ENCODE results near the gene PKMYT1. TPM values are rescaled to one million over a fixed set of nuclear protein-coding genes. Genes with fewer than 3 reads are reported as not detected.

PKMYT1 gene
- total RNA-seq, 2 donors from 2014 or later = 5.9 TPM; not detected in 1

GRCh38 chr16:3017794-3018506 is 37.7 kb upstream of the PKMYT1 start, which contains the start of gene CLDN6:
Gene CLDN6, minus strand, starts transcription at chr16:3018183. Its CDS starts 2,162 bp downstream, at chr16:3016021.
- no peak for DNase-seq (ENCODE audit: low spot score)
- Histone ChIP-seq H3K4me1 (ENCODE audit: control insufficient read depth in 1 of 2, low read depth in 2 of 2) (peaks cover 0 to 20% of the 10 kb centered on the region in 2 donors), H3K27me3 (replicated peaks; ENCODE audit: insufficient read depth) (no peaks in the 10 kb centered on the region), H3K9me3 (no peaks in the 10 kb centered on the region), H3K4me3 (no peak within 1 kb of the TSS), H3K27ac (no peak within 1 kb of the TSS), H3K36me3 (no peaks in the 10 kb centered on the region)
- ATAC-seq (ENCODE audit: insufficient number of reproducible peaks, low FRiP score, low read depth) = no peak
- TF ChIP-seq CTCF (IDR thresholded peaks at IDR 0.05) = no peak

GRCh38 chr16:3017344-3017743 is 37.1 kb upstream of the PKMYT1 start:
- H3K9me3 ChIP-seq = no peaks in the 10 kb centered on the region
- ATAC-seq (ENCODE audit: insufficient number of reproducible peaks, low FRiP score, low read depth) (no peak), DNase-seq (ENCODE audit: low spot score) (no peak)
- no peak for TF ChIP-seq CTCF (IDR thresholded peaks at IDR 0.05)
- peaks cover 0 to 14% of the 10 kb centered on the region in 2 donors for H3K4me1 ChIP-seq (ENCODE audit: control insufficient read depth in 1 of 2, low read depth in 2 of 2)
- H3K27me3 ChIP-seq (replicated peaks; ENCODE audit: insufficient read depth) = no peaks in the 10 kb centered on the region
- H3K4me3 ChIP-seq = no peak overlapping the region
- H3K27ac ChIP-seq = no peak overlapping the region
- no peaks in the 10 kb centered on the region for H3K36me3 ChIP-seq

- no peaks in the 10 kb centered on the region for H3K9me3 ChIP-seq
- no peak for ATAC-seq (ENCODE audit: insufficient number of reproducible peaks, low FRiP score, low read depth)
- peaks cover 0 to 3% of the 10 kb centered on the region in 2 donors for H3K4me1 ChIP-seq (ENCODE audit: control insufficient read depth in 1 of 2, low read depth in 2 of 2)
- H3K27ac ChIP-seq = no peak overlapping the region
- no peak for DNase-seq (ENCODE audit: low spot score)
- H3K27me3 ChIP-seq (replicated peaks; ENCODE audit: insufficient read depth) = no peaks in the 10 kb centered on the region
- H3K4me3 ChIP-seq = no peak overlapping the region
- no peaks in the 10 kb centered on the region for H3K36me3 ChIP-seq
- TF ChIP-seq CTCF (IDR thresholded peaks at IDR 0.05) = no peak
Observed at GRCh38 chr16:3015865-3016521, 35.7 kb upstream of the PKMYT1 start.

GRCh38 chr16:3014971-3015370 is 34.7 kb upstream of the PKMYT1 start:
- Histone ChIP-seq H3K27me3 (replicated peaks; ENCODE audit: insufficient read depth) (no peaks in the 10 kb centered on the region), H3K4me1 (ENCODE audit: control insufficient read depth in 1 of 2, low read depth in 2 of 2) (peaks cover 0 to 3% of the 10 kb centered on the region in 2 donors), H3K36me3 (no peaks in the 10 kb centered on the region)

More at GRCh38 chr16:3014971-3015370, 34.7 kb upstream of the PKMYT1 start:
- ATAC-seq (ENCODE audit: insufficient number of reproducible peaks, low FRiP score, low read depth) = no peak
- no peak for TF ChIP-seq CTCF (IDR thresholded peaks at IDR 0.05)
- H3K27ac ChIP-seq = no peak overlapping the region
- H3K9me3 ChIP-seq = no peaks in the 10 kb centered on the region
- H3K4me3 ChIP-seq = no peak overlapping the region
- no peak for DNase-seq (ENCODE audit: low spot score)
